Measurements from ENCODE around the gene SLC16A5.
"Not testable (repeated sequence)": the region's sequence is repeated elsewhere in the genome, so short reads cannot be mapped to it uniquely, and the experiment has no call there.

SLC16A5 gene

DNA sequence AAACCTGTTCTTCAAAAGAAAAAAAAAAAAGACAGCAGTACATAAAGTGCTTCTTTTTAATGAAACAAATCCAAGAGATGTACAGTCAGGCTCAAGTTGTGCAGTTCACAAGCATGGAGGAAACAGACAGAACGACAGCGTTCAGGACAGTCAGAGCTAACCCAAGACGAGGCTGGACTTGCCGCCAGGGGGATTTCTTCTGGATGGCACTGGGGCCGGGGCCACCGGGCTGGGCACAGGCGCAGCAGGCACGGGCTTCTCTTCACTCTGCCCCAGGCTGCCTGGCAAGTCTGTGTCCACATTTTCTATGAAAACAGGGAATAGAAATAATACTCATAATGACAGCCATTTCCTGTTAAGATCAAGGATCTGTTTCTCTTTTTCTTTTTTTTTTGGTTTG lies 48.2 kb downstream of the SLC16A5 start:
- DNase-seq, result no peak

DNA sequence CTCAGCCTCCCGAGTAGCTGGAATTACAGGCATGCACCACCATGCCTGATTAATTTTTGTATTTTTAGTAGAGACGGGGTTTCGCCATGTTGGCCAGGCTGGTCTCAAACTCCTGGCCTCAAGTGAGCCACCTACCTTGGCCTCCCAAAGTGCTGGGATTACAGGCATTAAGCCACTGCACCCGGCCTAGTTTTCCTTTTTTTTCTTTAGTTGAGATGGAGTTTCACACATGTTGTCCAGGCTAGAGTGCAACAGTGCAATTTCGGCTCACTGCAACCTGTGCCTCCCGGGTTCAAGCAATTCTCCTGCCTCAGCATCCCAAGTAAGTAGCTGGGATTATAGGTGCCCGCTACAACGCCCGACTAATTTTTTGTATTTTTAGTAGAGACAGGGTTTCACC lies 50.0 kb downstream of the SLC16A5 start:
- DNase-seq, result not testable (repeated sequence)

DNA sequence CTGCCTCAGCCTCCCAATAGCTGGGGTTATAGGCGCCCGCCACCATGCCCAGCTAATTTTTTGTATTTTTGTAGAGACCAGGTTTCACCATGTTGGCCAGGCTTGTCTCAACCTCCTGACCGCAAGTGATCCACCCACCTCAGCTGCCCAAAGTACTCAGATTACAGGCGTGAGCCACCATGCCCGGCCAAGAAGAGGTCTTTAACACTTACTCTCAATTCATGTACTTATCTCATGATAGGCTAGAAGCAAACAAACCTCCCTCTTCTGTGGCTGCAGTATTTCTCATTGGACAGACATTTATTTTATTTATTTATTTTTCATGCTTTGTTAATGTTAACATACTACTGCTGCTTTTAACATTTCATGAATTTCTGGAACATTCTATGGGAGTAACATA lies 50.8 kb downstream of the SLC16A5 start:
- no peak for DNase-seq

DNA sequence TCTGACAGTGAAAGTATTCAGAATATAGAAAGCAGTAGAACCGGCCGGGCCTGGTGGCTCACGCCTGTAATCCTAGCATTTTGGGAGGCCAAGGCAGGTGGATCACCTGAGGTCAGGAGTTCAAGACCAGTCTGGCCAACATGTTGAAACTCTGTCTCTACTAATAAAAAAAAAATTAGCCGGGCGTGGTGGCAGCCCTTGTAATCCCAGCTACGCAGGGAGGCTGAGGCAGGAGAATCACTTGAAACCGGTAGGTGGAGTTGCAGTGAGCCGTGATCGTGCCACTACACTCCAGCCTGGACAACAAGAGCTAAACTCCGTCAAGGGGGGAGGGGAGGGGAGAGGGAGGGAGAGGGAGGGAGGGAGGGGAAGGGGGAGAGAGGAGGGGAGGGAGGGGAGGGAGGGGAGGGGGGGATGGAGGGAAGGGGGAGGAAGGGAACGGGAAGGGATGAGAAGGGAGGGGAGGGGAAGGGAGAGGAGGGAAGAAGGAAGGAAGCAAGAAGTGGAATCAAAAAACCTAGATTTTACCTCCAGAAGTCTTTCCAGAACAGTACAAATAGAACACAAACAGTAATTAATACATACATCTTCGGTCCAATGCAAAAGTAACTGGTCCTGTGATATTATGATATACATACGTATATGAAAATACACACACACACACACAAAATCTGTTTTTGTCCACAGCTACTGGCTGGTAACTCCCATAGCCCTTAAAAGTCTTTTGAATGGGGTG lies 54.6 kb downstream of the SLC16A5 start:
- DNase-seq, result no peak

DNA sequence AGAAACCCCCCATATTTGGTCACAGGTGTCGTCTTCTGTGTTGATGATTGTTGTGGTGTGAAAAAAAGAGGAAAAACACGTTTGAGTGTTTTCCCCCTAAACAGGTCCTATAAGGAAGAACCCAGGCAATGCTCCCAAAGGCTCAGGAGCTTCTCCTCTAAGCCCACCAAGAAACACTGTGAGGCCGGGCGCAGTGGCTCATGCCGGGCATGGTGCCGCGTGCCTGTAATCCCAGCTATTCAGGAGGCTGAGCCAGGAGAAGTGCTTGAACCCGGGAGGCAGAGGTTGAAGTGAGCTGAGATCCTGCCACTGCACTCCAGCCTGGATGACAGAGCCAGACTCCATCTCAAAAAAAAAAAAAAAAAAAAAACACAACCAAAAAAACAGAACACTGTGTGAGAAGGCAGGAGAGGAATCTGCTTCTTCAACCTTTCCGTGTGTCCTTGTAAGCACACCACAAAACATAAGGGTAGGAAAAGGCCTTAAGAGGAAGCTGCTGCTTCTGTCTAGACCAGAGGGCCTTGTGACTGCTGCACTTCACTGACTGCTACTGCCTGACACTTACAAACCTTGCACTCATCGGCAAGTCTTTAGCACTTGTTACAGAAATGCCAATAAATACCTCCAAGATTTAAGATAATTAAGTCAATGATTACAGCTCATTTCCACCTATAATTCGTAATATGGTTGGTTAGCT lies 57.2 kb downstream of the SLC16A5 start:
- no peak for DNase-seq

DNA sequence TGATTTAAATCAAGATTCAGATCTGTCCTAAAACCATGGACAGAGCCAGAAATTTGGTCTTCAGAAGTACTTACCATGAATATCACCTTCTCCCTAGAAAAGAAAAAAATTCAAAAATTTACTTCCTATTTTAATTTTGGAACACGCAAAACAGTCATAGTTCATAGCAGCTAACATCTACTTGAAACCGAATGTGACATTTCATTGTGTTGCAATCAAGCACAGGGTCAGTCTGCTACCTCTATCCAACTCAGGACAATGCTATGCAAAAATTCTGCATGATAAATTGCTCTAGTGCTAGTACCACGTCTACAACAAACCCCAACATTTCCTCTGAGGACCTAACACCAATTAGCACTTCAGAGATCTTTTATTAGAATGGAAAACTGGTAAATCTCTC lies 58.8 kb downstream of the SLC16A5 start:
- no peak for DNase-seq

DNA sequence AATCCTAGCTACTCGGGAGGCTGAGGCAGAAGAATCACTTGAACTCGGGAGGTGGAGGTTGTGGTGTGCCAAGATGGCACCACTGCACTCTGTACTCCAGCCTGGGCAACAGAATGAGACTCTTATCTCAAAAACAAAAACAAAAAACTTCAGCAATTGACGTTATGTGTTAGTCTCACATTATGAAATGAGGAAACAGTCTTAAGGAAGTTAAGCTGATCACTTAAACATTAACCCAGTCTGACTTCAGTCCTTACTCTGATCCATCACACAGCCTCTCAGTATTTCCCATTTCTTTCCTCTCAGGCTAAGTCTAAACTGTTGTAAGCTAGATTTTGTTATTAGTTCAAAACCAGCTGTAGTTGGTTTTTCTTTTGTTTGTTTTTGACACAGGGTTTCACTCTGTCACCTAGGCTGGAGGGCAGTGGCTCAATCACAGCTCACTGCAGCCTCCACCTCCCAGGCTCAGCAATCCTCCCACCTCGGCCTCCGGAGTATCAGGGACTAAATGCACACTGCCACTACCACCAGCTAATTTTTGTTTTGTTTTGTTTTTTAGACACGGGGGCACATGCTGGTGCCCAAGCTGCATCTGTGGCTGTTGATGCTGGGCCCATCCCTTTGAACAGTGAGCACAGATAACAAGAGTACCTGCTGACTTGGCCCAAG lies 60.3 kb downstream of the SLC16A5 start:
- no peak for DNase-seq

DNA sequence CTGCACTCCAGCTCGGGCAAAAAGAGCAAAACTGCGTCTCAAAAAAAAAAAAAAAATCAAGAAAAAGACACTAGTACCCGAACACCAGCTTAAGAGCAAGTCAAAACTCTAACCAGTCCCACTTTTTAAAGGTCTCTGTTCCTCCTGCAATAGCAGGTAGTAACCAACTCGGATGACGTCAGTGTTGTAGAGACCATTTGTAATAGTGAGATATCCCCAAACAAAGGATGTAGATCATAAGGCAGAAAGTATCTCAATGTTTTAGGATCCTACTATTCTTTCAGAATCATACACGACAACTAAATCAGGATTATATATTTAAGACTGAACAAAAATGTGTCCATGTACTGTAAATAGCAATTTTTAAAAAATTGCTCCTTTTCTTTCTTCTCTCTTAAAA lies 64.2 kb downstream of the SLC16A5 start:
- DNase-seq, result peak; percentile 4

DNA sequence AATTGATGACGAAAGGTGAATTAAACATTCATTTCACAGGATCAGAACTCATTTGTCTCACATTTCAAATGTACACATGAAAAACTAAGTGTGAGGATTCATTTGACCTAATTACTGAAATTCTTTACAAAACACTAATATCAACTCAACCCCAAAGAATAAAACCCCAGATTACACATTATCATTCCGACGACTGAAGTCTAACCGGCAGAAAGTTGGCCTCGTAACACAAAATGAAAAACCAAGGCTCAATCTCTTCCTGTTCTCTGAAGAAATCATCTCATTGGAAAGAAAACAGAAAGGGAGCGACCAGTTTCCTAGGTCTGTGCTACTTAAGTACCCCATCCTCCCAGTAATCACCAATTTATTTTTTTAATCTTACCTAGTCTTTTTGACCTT lies 64.8 kb downstream of the SLC16A5 start:
- no peak for DNase-seq

DNA sequence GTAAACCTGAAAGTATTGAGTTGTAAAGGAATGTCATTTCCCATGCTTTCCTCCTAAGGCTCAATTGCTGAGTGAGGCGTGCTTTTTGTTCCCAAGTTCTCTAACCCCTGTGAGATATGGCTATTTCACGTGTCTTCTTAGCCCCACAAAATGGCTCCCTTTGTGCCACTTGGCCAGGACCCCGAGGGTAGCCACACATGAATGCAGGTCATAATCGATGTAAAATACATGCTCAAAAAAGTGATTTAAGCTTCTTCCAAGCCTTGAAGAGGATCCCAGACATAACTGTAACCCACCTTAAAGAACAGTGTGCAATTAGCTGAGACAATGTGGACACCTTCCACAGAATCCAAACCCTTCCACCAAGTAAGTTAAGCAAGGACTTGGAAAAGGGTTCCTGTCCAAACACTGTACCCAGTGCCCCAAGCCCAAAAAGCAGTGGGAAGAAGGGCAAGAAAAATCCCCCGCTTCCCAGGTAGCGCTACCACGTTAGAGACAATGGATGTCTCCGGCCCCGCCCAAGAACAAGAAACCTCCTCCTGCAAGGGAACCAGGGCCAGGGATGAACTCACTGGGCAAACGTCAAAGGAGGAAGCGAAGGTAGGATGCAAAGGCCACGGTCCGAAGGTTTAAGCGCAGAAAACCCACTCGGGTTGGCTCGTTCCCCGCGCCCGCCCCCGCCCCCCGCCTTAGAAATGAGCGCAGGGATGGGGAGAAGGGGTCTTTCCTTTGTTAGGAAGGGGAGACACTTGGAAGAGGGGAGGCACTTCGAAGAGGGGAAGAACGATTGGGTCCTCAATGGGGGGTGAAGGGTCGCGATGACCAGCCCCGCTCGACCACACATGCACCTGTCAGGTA lies 65.4 kb downstream of the SLC16A5 start:
- DNase-seq, result peak; percentile 66

DNA sequence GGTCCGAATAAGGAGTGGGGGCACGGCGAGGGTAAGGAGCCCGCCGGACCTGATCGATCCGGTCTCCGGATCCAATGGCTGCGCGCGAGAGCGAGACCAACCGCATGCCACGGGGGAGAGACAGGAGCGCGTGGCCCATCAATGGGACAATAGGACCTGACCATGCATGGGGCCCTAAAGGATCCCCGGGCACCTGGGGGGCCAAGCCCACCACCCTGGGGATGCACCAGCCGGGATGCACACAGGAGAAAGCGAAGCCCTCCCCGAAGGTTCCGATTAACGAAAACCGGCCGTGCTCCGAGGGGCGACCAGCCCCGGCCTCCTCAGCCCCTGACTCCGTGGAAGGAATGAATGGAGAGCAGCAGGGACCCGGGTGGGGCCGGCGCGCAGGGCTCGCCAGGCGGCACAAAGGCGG lies 66.0 kb downstream of the SLC16A5 start:
- peak; percentile 65 for DNase-seq

DNA sequence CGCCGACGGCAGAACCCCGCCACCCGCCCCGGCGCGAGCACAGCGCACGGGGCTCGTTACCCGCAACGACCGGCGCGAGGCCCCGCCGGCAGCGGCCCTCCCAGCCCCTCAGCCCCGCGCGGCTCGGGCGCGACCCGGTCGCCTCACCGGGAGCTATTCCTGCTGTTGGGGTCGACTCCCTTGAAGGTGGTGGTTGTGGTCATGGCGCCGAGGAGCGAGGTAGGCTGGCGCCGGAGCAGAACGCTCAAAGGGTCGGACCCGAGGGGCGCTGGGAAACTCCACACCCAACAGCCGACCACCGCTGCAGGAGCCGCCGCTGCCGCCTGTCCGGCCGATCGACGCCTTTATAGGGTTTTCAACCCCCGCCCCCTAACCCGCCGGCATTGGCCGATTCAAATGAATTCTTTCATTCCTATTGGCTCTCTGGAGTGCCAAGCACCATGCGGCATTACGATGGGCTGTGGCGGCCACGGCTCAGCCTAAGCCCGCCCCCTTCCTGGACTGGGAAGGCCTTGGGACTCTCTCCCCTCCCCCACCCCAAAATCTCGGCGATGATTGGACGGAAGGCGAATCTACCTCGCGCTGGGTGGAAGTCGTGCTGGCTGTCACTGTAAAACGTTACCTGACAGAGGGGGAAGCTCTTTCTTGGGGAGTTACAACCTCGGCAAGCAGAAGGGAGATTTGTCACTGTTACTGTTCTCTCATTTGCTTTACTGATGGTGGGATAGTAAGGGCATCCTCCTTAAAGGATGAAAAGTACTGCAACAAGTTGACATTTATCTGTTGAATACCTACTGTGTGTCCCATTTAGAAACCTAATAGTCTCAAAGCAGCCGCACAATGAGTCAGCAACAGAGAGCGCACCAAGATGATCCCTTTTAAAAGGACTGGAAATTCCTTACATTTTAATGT lies 66.7 kb downstream of the SLC16A5 start, which contains the start of gene JPT1:
Gene JPT1, minus strand, starts transcription at position 318 of the 912 bp plus-strand sequence. Its CDS starts 115 bp downstream, at position 203.
- DNase-seq, result peak; percentile 98

DNA sequence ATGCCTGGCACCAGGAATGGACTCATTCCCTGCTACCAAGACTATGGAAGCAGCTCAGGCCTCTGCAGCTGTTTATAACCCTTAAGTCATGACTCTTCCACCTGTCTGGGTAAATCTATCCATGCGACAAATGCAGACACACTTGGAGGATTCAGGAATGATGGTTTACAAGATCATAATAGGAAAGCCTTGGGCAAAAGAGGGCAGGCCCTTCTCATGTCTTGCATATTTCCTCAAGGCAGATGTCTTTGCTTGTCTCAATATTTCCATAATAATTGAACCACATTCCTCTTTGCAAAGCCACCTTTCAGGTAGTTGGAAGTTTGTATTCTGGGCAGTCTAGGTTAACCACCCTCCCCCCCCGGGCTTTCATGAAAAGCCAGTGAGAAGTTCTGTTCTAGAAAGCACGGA lies 67.4 kb downstream of the SLC16A5 start:
- DNase-seq, result no peak

Measured in NCI-H1092 treated with DMSO at 0.1 percent for 48 hours (cell line).